Ovary (tissue), 9 donors: Measurements from ENCODE around the gene MRAS. TPM values are rescaled to one million over a fixed set of nuclear protein-coding genes. Genes with fewer than 3 reads are reported as not detected.

Source experiments
- DNase-seq, 5 donors: peaks; one replicate each; pipeline ENCODE4 v3.0.0-alpha.2; 2019 to 2020
- H3K27ac ChIP-seq, 2 donors: fragments of 200-600 bp; one replicate each; pipeline versions ENCODE4 v1.5.1 to v1.8.0; 2019 to 2022
- H3K27me3 ChIP-seq: fragments of 200-600 bp; one replicate; pipeline ENCODE4 v1.8.0; 2022
- H3K36me3 ChIP-seq: fragments of 200-600 bp; sonication (generic); one replicate; pipeline ENCODE4 v1.5.1; 2019
- H3K4me1 ChIP-seq: one replicate; pipeline ENCODE4 v1.8.1; 2013; ENCODE audit warnings: mild to moderate bottlenecking, moderate library complexity; ENCODE audit not compliant: insufficient read depth
- H3K4me3 ChIP-seq: fragments of 200-600 bp; sonication (generic); one replicate; pipeline ENCODE4 v1.5.1; 2017
- H3K9me3 ChIP-seq, 2 donors: fragments of 200-600 bp in 1 of 2; sonication (generic) in 1 of 2; one replicate each; pipeline versions ENCODE4 v1.5.1 to v1.8.1; 2013 to 2019; ENCODE audit warnings: mild to moderate bottlenecking in 1 of 2, moderate library complexity in 1 of 2
- CTCF ChIP-seq, 3 donors: fragments of 450-650 bp in 2 of 3; fragments of 200-600 bp in 1 of 3; IDR thresholded peaks; one replicate each; pipeline versions ENCODE4 v1.5.1 to v1.8.0; 2016 to 2022; ENCODE audit warnings: antibody characterized with exemption in 3 of 3, mild to moderate bottlenecking in 1 of 3
- EP300 ChIP-seq: sonication (generic); formaldehyde crosslinking; IDR thresholded peaks from one replicate; pipeline ENCODE4 v1.6.1; 2017; ENCODE audit warnings: antibody characterized with exemption
- POLR2A ChIP-seq: fragments of 450-650 bp; IDR thresholded peaks from one replicate; pipeline ENCODE4 v1.6.1; 2017; ENCODE audit warnings: antibody characterized with exemption, mild to moderate bottlenecking, moderate library complexity
- WGBS, 3 donors: extraction: QIAGEN DNeasy Blood & Tissue Kit in 1 of 3; methylation state at CpG; one replicate each; pipeline versions ENCODE4 v1.1.5 to v1.1.7; 2013 to 2017; 5-methylcytosine and 5-hydroxymethylcytosine counted together
- intact Hi-C, 4 donors: fragments of 100-400 bp; cut with DNase I; formaldehyde crosslinking; loops; one replicate each; pipeline versions ENCODE4 v1.11.0 to v1.15.1; 2022 to 2023
- polyA plus RNA-seq, 2 donors: library from polyadenylated mRNA; stranded (reverse); fragments of 200-250 nt in 1 of 2; fragments of 350-450 nt in 1 of 2; fragmentation: Illumina TruSeq in 1 of 2; extraction: RNeasy Lipid Tissue Mini Kit (QIAGEN cat#74804) in 1 of 2; gene quantifications; one replicate each; pipeline ENCODE4 v1.2.3, GENCODE V29; 2013 to 2014
- total RNA-seq, 7 donors: library from RNA; depleted of rRNA in 2 of 7; stranded (reverse); fragments of >200 nt in 2 of 7; fragmentation: NEBNext Ultra II Directional in 3 of 7; extraction: Animal tissue kit (Norgen Biotek cat#: 25700) in 3 of 7; gene quantifications; one replicate each; pipeline versions ENCODE4 v1.1.0 to v1.2.4, GENCODE V29; 2016 to 2023
- donor health status: DM: no; HTN: no; CAD: no; lungs with moderate emphysema.
- donor health status: DM: no; HTN: no; CAD: no.
- donor health status: Bipolar disorder and iron deficiency.
- donor health status: DM: yes; HTN: yes; CAD: no.
- donor health status: DM: no; HTN: no; CAD: no.
- donor health status: DM: yes; HTN: yes; CAD: no.

The MRAS gene
- total and polyA plus RNA-seq, 9 donors = 35.9 to 148 (median 80.5) TPM

- WGBS, 3 donors = 64 to 70% (median 69%) methylated on average over 7 of the region's 7 CpGs
- TF ChIP-seq POLR2A = no peak
- no peak for TF ChIP-seq CTCF (IDR thresholded peaks at IDR 0.05)
- no peak for TF ChIP-seq EP300
- H3K36me3 ChIP-seq = no peaks in the 10 kb centered on the region
- H3K27me3 ChIP-seq = no peaks in the 10 kb centered on the region
- intact Hi-C loops = no loop called here
- peaks cover 12% of the 10 kb centered on the region for H3K4me1 ChIP-seq
- H3K4me3 ChIP-seq = no peak overlapping the region
- no peaks in the 10 kb centered on the region for H3K9me3 ChIP-seq
- H3K27ac ChIP-seq = no peak overlapping the region
- no peak for DNase-seq
Measured at GRCh38 chr3:138359148-138359918, 11.0 kb downstream of the MRAS start.

GRCh38 chr3:138359919-138360868 lies 11.8 kb downstream of the MRAS start:
- no peaks in the 10 kb centered on the region for H3K9me3 ChIP-seq
- TF ChIP-seq EP300 = no peak
- no peaks in the 10 kb centered on the region for H3K27me3 ChIP-seq
- 83 to 93% (median 90%) methylated on average over 15 of the region's 15 CpGs for WGBS, 3 donors
- no peak overlapping the region for H3K4me3 ChIP-seq
- no peak for DNase-seq
- intact Hi-C loops = no loop called here
- H3K36me3 ChIP-seq = no peaks in the 10 kb centered on the region
- no peak overlapping the region for H3K27ac ChIP-seq
- H3K4me1 ChIP-seq = peaks cover 17% of the 10 kb centered on the region

GRCh38 chr3:138360869-138361525 lies 12.6 kb downstream of the MRAS start:
- peaks cover 24% of the 10 kb centered on the region for H3K4me1 ChIP-seq
- H3K9me3 ChIP-seq = no peaks in the 10 kb centered on the region
- intact Hi-C loops = no loop called here
- H3K4me3 ChIP-seq = no peak overlapping the region
- H3K36me3 ChIP-seq = no peaks in the 10 kb centered on the region
- no peaks in the 10 kb centered on the region for H3K27me3 ChIP-seq
- 80 to 87% (median 81%) methylated on average over 9 of the region's 9 CpGs for WGBS, 3 donors
- DNase-seq = no peak
- TF ChIP-seq CTCF (IDR thresholded peaks at IDR 0.05) = no peak
- TF ChIP-seq POLR2A = no peak
- no peak for TF ChIP-seq EP300
- H3K27ac ChIP-seq = no peak overlapping the region

GRCh38 chr3:138361561-138361971 lies 13.2 kb downstream of the MRAS start:
- Histone ChIP-seq H3K4me1 (peaks cover 28% of the 10 kb centered on the region), H3K9me3 (no peaks in the 10 kb centered on the region), H3K4me3 (no peak overlapping the region), H3K27me3 (no peaks in the 10 kb centered on the region), H3K27ac (no peak overlapping the region), H3K36me3 (no peaks in the 10 kb centered on the region)
- TF ChIP-seq EP300 = no peak
- TF ChIP-seq CTCF (IDR thresholded peaks at IDR 0.05) = no peak
- TF ChIP-seq POLR2A = no peak
- intact Hi-C loops = no loop called here
- DNase-seq = no peak
- 79 to 92% (median 84%) methylated on average over 7 of the region's 7 CpGs for WGBS, 3 donors
